ENCODE measurements around the gene SLTM.
"Not testable (repeated sequence)": the region's sequence is repeated elsewhere in the genome, so short reads cannot be mapped to it uniquely, and the experiment has no call there.

SLTM gene

DNA sequence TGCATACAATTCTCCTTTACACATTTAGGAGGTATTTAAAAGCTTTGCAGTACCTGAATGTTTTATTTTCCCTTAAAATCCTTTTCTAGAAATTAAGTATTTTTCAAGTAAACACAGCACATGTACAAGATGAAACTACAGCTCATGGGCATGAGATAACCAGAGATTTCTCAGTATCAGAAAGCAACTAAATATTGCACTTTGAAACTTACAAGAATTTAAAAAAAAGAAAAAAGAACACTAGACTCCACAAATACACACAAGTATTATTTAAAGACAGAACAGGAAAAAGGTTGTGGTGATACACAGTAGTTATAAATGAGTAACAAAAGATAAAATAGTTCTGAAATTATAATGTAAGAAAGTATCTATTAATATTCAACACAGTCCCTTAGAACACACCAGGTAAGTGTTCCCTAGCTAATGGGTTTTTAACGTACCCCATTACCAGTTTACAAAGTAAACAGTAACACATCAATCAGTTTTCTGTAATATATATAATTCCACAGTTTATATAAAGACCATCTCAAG, 35.3 kb downstream of the SLTM start:
- no peak overlapping the region for H3K4me3 ChIP-seq (ENCODE audit: low read depth, low read length)
- TF ChIP-seq, protein P1, sequence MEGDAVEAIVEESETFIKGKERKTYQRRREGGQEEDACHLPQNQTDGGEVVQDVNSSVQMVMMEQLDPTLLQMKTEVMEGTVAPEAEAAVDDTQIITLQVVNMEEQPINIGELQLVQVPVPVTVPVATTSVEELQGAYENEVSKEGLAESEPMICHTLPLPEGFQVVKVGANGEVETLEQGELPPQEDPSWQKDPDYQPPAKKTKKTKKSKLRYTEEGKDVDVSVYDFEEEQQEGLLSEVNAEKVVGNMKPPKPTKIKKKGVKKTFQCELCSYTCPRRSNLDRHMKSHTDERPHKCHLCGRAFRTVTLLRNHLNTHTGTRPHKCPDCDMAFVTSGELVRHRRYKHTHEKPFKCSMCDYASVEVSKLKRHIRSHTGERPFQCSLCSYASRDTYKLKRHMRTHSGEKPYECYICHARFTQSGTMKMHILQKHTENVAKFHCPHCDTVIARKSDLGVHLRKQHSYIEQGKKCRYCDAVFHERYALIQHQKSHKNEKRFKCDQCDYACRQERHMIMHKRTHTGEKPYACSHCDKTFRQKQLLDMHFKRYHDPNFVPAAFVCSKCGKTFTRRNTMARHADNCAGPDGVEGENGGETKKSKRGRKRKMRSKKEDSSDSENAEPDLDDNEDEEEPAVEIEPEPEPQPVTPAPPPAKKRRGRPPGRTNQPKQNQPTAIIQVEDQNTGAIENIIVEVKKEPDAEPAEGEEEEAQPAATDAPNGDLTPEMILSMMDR (IDR thresholded peaks at IDR 0.05; ENCODE audit: low read depth, low read length), result no peak

DNA sequence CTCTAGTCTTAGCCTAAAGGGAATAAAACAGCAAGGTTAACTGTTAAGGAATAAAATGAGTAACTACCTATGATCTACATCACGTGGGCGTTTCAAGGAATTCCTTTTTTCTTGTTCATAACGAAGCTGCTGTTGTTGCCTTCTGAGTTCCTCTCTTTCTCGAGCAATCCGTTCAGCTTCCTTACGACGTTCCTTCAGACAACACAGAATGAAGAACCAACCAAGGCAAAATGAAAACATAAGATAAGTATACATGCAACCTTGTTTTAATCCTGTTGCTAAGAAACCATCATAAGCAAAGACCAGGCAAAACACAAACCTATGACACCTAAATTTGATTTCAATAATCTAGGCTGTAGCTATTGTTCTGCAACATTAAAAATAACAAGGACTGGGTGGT, 44.1 kb downstream of the SLTM start:
- TF ChIP-seq, protein P1 (IDR thresholded peaks at IDR 0.05; ENCODE audit: low read depth, low read length), result no peak
- no peak overlapping the region for H3K4me3 ChIP-seq (ENCODE audit: low read depth, low read length)

DNA sequence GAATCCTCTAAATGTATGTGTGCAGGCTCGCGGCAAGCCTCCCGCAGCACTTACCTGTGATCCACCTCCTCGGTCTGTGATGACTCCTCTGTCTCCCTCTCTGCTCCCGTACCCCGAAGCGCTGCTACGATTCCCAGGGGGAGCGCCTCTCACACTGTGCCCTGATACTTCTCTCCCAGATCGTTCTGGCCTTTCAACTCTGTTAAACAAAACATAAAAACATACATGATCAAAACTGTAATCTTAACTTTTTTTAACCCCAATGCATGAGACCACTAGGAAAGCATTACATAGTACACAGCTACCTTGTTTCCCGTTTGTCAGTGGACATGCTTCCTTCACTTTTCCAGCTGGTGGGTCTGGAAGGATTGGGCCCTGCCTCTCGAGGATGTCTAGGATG, 46.6 kb downstream of the SLTM start:
- no peak overlapping the region for H3K4me3 ChIP-seq (ENCODE audit: low read depth, low read length)
- TF ChIP-seq, protein P1 (IDR thresholded peaks at IDR 0.05; ENCODE audit: low read depth, low read length), result no peak

DNA sequence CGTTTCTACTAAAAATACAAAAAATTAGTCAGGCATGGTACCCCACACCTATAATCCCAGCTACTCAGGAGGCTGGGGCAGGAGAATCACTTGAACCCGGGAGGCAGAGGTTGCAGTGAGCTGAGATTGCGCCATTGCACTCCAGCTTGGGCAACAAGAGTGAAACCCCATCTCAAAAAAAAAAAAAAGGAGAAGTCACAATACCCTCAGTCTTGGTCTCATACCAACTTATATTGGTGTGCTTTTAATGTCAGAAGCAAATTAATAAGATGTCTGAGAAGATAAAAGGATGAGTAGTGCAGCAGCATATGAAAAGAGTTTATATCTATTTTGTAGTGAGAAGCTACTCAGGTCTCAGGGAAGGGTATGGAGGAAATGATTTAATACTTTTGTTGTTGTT, 49.6 kb downstream of the SLTM start:
- not testable (repeated sequence) for H3K4me3 ChIP-seq (ENCODE audit: low read depth, low read length)

DNA sequence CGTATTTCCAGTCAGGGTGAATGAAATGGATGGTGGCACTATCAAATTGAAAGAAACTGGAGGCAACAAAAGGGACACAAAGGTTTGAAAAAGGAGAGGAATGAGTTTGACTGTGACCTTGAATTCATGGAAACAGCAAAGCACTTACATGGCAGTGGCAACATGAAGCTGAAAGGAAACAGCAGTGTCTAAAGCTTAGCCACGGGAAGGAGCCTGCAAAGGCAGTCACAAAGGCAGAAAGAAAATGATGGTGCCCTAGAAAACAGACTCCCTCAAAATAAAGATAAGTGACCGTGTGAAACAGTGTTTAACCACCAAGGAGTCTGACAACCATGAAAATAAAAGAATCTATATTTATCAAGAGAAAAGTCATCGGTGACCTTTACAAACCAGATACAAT, 51.2 kb downstream of the SLTM start:
- TF ChIP-seq, protein P1 (IDR thresholded peaks at IDR 0.05; ENCODE audit: low read depth, low read length), result no peak

DNA sequence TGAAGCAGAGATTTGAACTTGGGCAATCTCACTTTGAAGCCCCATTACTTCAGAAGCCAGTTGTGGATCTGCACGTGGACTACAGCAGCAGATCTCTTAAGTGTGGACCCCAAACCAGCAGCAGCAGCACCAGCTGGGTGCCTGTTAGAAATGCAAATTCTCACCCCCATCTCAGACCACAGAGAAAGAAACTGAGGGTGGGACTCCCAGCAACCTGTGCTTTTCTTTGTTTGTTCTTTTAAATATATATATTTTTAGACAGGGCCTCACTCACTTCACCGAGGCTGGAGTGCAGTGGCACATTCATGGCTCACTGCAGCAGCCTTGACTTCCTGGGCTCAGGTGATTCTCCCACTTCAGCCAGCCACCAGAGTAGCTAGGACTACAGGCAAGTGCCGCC, 53.2 kb downstream of the SLTM start:
- TF ChIP-seq, protein P1 (IDR thresholded peaks at IDR 0.05; ENCODE audit: low read depth, low read length), result no peak
- H3K4me3 ChIP-seq (ENCODE audit: low read depth, low read length), result no peak overlapping the region

More for the DNA sequence above, 51.2 kb downstream of the SLTM start:
- no peak overlapping the region for H3K4me3 ChIP-seq (ENCODE audit: low read depth, low read length)

DNA sequence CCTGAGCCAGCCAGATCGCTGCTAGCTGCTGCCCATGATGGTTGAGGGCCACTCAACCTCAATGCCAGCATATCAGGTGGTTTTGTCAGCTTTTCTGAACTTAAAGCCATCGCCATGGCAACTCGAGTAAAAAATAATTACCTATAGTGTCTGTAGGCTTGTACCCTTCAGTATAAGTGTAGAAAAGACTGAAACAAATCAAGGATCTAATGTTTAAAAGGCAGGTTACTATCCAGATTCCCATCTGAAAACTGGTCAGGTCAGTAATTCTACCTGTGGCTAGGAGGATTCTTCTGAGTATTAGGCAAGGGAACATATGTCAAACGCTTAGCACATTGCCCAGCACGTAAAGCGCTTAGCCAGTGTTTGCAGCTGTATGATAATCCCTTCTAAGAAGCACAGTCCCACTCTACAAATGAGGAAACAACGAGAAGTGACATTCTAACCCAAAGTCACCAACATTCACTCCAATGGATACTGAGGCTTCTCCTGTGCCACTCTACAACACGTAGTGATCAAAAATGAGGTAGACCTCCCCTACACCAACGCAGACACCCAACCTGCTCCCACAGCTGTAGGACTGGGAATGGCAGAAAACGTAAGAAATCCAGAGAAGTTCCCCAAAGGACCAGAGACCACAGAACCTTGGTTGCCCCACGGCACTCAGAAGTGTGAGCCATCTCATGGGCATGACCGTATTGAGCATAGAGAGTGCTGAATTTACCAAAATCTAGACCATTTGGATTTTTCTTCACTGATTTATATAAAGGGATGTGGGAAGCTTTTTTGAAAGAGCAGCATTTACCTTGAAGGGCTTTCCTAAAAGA, 55.3 kb downstream of the SLTM start:
- H3K4me3 ChIP-seq (ENCODE audit: low read depth, low read length), result no peak overlapping the region
- TF ChIP-seq, protein P1 (IDR thresholded peaks at IDR 0.05; ENCODE audit: low read depth, low read length), result no peak
